AG09319 (cell line): ENCODE measurements around the gene PTPRB.
"Not testable (repeated sequence)": the region's sequence is repeated elsewhere in the genome, so short reads cannot be mapped to it uniquely, and the experiment has no call there.

Source experiments
- DNase-seq: peaks from one replicate; pipeline ENCODE4 v3.0.0-alpha.2; 2010; ENCODE audit warnings: low read depth; ENCODE audit errors: extremely low read depth
- CTCF ChIP-seq: IDR thresholded peaks from 2 replicates; pipeline ENCODE4 v1.5.1; 2011; ENCODE audit warnings: low read depth, mild to moderate bottlenecking, inconsistent platforms, low read length, moderate library complexity

PTPRB gene

GRCh38 chr12:70508178-70508577, 129.1 kb downstream of the PTPRB start:
- TF ChIP-seq CTCF, result no peak
- DNase-seq, result no peak

GRCh38 chr12:70507442-70507841, 129.8 kb downstream of the PTPRB start:
- DNase-seq, result no peak
- TF ChIP-seq CTCF, result no peak

- DNase-seq, result no peak
- no peak for TF ChIP-seq CTCF
Measured at GRCh38 chr12:70497508-70497907, 139.7 kb downstream of the PTPRB start.

- not testable (repeated sequence) for DNase-seq
Measured at GRCh38 chr12:70492904-70493303, 144.3 kb downstream of the PTPRB start.

- DNase-seq, result not testable (repeated sequence)
Measured at GRCh38 chr12:70490928-70491327, 146.3 kb downstream of the PTPRB start.

- DNase-seq, result no peak
- no peak for TF ChIP-seq CTCF
Measured at GRCh38 chr12:70487440-70487839, 149.8 kb downstream of the PTPRB start.

- no peak for DNase-seq
- no peak for TF ChIP-seq CTCF
Measured at GRCh38 chr12:70486588-70486987, 150.6 kb downstream of the PTPRB start.

GRCh38 chr12:70485704-70486103, 151.5 kb downstream of the PTPRB start:
- TF ChIP-seq CTCF, result no peak
- no peak for DNase-seq

GRCh38 chr12:70484464-70484863, 152.8 kb downstream of the PTPRB start:
- no peak for DNase-seq
- TF ChIP-seq CTCF, result no peak
